ENCODE data around the gene TNFRSF18.

- TF ChIP-seq POLR2A (IDR thresholded peaks at IDR 0.05; ENCODE audit: low read length) (no peak), CTCF (IDR thresholded peaks at IDR 0.05) (no peak), EP300 (IDR thresholded peaks at IDR 0.05) (no peak), REST (IDR thresholded peaks at IDR 0.05) (no peak), CHD4 (IDR thresholded peaks at IDR 0.05; ENCODE audit: borderline replicate concordance) (no peak), RNF2 (IDR thresholded peaks at IDR 0.05; ENCODE audit: borderline replicate concordance, low read depth) (no peak), PBX3 (IDR thresholded peaks at IDR 0.05) (no peak), MAX (IDR thresholded peaks at IDR 0.05) (no peak), JUNB (IDR thresholded peaks at IDR 0.05) (no peak), ESRRA (IDR thresholded peaks at IDR 0.05; ENCODE audit: borderline replicate concordance, low read length) (no peak), JUN (IDR thresholded peaks at IDR 0.05) (no peak), CHD2 (IDR thresholded peaks at IDR 0.05; ENCODE audit: low read length, partially characterized antibody) (no peak), NFE2L2 (conservative IDR thresholded peaks at IDR 0.05; ENCODE audit: low read length) (no peak)
Observed at GRCh38 chr1:1157914-1158710, 48.3 kb downstream of the TNFRSF18 start.
